Astrocyte (in vitro differentiated cells and primary cell): ENCODE measurements around the gene CPE. TPM values are rescaled to one million over a fixed set of nuclear protein-coding genes. Genes with fewer than 3 reads are reported as not detected.
A peak's percentile ranks its signal among the peaks of the same experiment; 100 is the strongest.

Experiments used
- DNase-seq: peaks from one replicate; pipeline ENCODE4 v3.0.0-alpha.2; 2010; ENCODE audit warnings: low read depth
- FAIRE-seq: peaks from 2 replicates; lab custom pipeline; 2011; peaks lifted over from hg19 to GRCh38; lab: Jason Lieb, UNC
- H2AFZ ChIP-seq: 2 replicates; pipeline ENCODE4 v1.6.0; 2012; ENCODE audit warnings: low read depth, low read length, inconsistent platforms
- H3K27ac ChIP-seq: 2 replicates; pipeline ENCODE4 v1.5.1; 2011; ENCODE audit warnings: low read depth, low read length, inconsistent platforms
- H3K27me3 ChIP-seq: 2 replicates; pipeline ENCODE4 v1.6.0; 2011; ENCODE audit warnings: low read length, inconsistent platforms; ENCODE audit not compliant: insufficient read depth
- H3K36me3 ChIP-seq: 2 replicates; pipeline ENCODE4 v1.5.1; 2011; ENCODE audit warnings: low read length, inconsistent platforms; ENCODE audit not compliant: insufficient read depth
- H3K4me1 ChIP-seq: 2 replicates; pipeline ENCODE4 v1.5.1; 2011; ENCODE audit warnings: low read length, inconsistent platforms; ENCODE audit not compliant: insufficient read depth
- H3K4me2 ChIP-seq: 2 replicates; pipeline ENCODE4 v1.6.0; 2012; ENCODE audit warnings: low read length, inconsistent platforms
- H3K4me3 ChIP-seq: 2 replicates; pipeline ENCODE4 v1.5.1; 2011; ENCODE audit warnings: low read depth, mild to moderate bottlenecking, low read length, inconsistent platforms; ENCODE audit not compliant: insufficient read depth
- H3K79me2 ChIP-seq: 2 replicates; pipeline ENCODE4 v1.6.0; 2012; ENCODE audit warnings: mild to moderate bottlenecking, low read length, inconsistent platforms; ENCODE audit not compliant: insufficient read depth
- H3K9ac ChIP-seq: 2 replicates; pipeline ENCODE4 v1.6.0; 2012; ENCODE audit warnings: mild to moderate bottlenecking, low read length, inconsistent platforms
- H3K9me3 ChIP-seq: 2 replicates; pipeline ENCODE4 v1.5.1; 2012; ENCODE audit warnings: low read depth, mild to moderate bottlenecking, low read length, inconsistent platforms; ENCODE audit not compliant: insufficient read depth
- H4K20me1 ChIP-seq: 2 replicates; pipeline ENCODE4 v1.6.0; 2012; ENCODE audit warnings: low read length, inconsistent platforms; ENCODE audit not compliant: insufficient read depth
- H3K27ac Mint-ChIP-seq: one replicate; pipeline ENCODE4 v1.8.0; 2021; ENCODE audit warnings: mild to moderate bottlenecking, mixed read lengths; ENCODE audit not compliant: unreplicated experiment
- H3K27me3 Mint-ChIP-seq: one replicate; pipeline ENCODE4 v1.8.0; 2021; ENCODE audit warnings: low read depth, mixed read lengths; ENCODE audit not compliant: unreplicated experiment
- H3K36me3 Mint-ChIP-seq: one replicate; pipeline ENCODE4 v1.8.0; 2021; ENCODE audit warnings: low read depth, mixed read lengths; ENCODE audit not compliant: unreplicated experiment
- H3K4me1 Mint-ChIP-seq: one replicate; pipeline ENCODE4 v1.8.0; 2021; ENCODE audit warnings: low read depth, mixed read lengths; ENCODE audit not compliant: unreplicated experiment
- H3K4me3 Mint-ChIP-seq: one replicate; pipeline ENCODE4 v1.8.0; 2021; ENCODE audit warnings: mild to moderate bottlenecking, moderate library complexity, mixed read lengths; ENCODE audit not compliant: unreplicated experiment
- H3K9me3 Mint-ChIP-seq: one replicate; pipeline ENCODE4 v1.8.0; 2021; ENCODE audit warnings: mild to moderate bottlenecking, mixed read lengths; ENCODE audit not compliant: unreplicated experiment
- EZH2 ChIP-seq: IDR thresholded peaks from 2 replicates; pipeline ENCODE4 v1.6.1; 2012; ENCODE audit warnings: mild to moderate bottlenecking, low read length, inconsistent platforms; ENCODE audit not compliant: insufficient read depth
- total RNA-seq: library from RNA; stranded (reverse); gene quantifications from 2 replicates; pipeline ENCODE4 v1.2.1, GENCODE V29; 2021
- TF ChIP-seq, protein P1 (sequence below): IDR thresholded peaks from 2 replicates; pipeline ENCODE4 v1.5.1; 2011; ENCODE audit warnings: low read depth, mild to moderate bottlenecking, inconsistent platforms, low read length, moderate library complexity; ENCODE audit not compliant: insufficient read depth

CPE gene
- total RNA-seq, 1 donor from 2014 or later, result 380 TPM

DNA sequence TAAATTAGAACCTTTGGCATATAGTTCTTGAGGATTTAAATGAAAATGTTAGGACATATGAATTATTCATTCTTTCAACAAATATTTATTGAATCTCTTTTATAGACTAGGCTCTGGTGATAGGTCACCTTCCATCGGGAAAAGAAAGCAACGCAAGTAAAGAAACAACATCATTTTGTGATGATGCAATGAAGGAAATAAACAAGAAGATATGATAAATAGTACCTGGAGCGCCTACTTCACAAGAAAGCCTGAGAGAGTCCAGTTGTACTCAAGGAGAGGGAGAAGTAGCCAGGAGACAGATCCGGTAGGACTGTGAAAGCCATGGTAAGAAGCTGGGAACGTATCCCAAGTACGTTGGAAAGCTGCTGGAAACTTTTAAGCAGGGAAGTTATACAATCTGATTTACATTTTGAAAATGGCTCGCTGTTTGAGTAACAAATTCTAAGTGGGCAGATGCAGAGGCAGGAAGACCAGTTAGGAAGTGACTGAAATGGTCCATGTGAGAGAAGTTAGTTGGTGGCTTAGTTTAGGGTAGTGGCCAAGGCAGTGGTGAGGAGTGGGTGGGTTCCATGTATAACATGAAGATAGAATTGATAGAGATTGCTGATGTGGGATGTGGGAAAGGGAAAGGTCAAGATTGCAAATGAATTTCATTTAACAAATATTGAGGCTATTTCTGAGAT, 17.7 kb upstream of the CPE start:
- no peak overlapping the region for H3K4me3 ChIP-seq
- Mint-ChIP-seq H3K27ac (peak overlapping the region; percentile 63), H3K4me3 (no peak overlapping the region), H3K4me1 (peaks cover 27% of the 10 kb centered on the region), H3K9me3 (no peaks in the 10 kb centered on the region), H3K36me3 (no peaks in the 10 kb centered on the region), H3K27me3 (no peaks in the 10 kb centered on the region)
- H3K9ac ChIP-seq, result no peak overlapping the region
- no peak overlapping the region for H3K27ac ChIP-seq
- H3K9me3 ChIP-seq, result no peaks in the 10 kb centered on the region
- FAIRE-seq (no peak), DNase-seq (no peak)
- H3K4me1 ChIP-seq, result no peaks in the 10 kb centered on the region
- H3K79me2 ChIP-seq, result no peaks in the 10 kb centered on the region
- no peak overlapping the region for H2AFZ ChIP-seq
- no peaks in the 10 kb centered on the region for H3K36me3 ChIP-seq
- no peaks in the 10 kb centered on the region for H3K27me3 ChIP-seq
- H3K4me2 ChIP-seq, result no peak overlapping the region
- no peaks in the 10 kb centered on the region for H4K20me1 ChIP-seq
- no peak for TF ChIP-seq EZH2
- TF ChIP-seq, protein P1, sequence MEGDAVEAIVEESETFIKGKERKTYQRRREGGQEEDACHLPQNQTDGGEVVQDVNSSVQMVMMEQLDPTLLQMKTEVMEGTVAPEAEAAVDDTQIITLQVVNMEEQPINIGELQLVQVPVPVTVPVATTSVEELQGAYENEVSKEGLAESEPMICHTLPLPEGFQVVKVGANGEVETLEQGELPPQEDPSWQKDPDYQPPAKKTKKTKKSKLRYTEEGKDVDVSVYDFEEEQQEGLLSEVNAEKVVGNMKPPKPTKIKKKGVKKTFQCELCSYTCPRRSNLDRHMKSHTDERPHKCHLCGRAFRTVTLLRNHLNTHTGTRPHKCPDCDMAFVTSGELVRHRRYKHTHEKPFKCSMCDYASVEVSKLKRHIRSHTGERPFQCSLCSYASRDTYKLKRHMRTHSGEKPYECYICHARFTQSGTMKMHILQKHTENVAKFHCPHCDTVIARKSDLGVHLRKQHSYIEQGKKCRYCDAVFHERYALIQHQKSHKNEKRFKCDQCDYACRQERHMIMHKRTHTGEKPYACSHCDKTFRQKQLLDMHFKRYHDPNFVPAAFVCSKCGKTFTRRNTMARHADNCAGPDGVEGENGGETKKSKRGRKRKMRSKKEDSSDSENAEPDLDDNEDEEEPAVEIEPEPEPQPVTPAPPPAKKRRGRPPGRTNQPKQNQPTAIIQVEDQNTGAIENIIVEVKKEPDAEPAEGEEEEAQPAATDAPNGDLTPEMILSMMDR, result no peak

- no peaks in the 10 kb centered on the region for H3K36me3 Mint-ChIP-seq
- H3K4me3 ChIP-seq, result no peak overlapping the region
- H3K27ac ChIP-seq, result no peak overlapping the region
- H2AFZ ChIP-seq, result no peak overlapping the region
- H3K4me1 ChIP-seq, result no peaks in the 10 kb centered on the region
- H3K4me1 Mint-ChIP-seq, result peaks cover 27% of the 10 kb centered on the region
- H3K27me3 Mint-ChIP-seq, result no peaks in the 10 kb centered on the region
- no peak overlapping the region for H3K4me2 ChIP-seq
- DNase-seq (no peak), FAIRE-seq (no peak)
- H3K79me2 ChIP-seq, result no peaks in the 10 kb centered on the region
- H3K36me3 ChIP-seq, result no peaks in the 10 kb centered on the region
- no peak overlapping the region for H3K9ac ChIP-seq
- H3K27me3 ChIP-seq, result no peaks in the 10 kb centered on the region
- no peak overlapping the region for H3K4me3 Mint-ChIP-seq
- no peaks in the 10 kb centered on the region for H4K20me1 ChIP-seq
- no peaks in the 10 kb centered on the region for H3K9me3 ChIP-seq
- TF ChIP-seq, protein P1, result no peak
- TF ChIP-seq EZH2, result no peak
- no peak overlapping the region for H3K27ac Mint-ChIP-seq
- no peaks in the 10 kb centered on the region for H3K9me3 Mint-ChIP-seq
Measured at GRCh38 chr4:165361810-165362209, 17.0 kb upstream of the CPE start.

GRCh38 chr4:165364452-165365080, 14.2 kb upstream of the CPE start:
- Histone ChIP-seq H2AFZ (no peak overlapping the region), H3K27ac (no peak overlapping the region), H3K4me2 (no peak overlapping the region), H3K36me3 (no peaks in the 10 kb centered on the region), H3K9ac (no peak overlapping the region), H4K20me1 (no peaks in the 10 kb centered on the region), H3K9me3 (no peaks in the 10 kb centered on the region), H3K27me3 (no peaks in the 10 kb centered on the region), H3K4me3 (no peak overlapping the region), H3K79me2 (no peaks in the 10 kb centered on the region), H3K4me1 (no peaks in the 10 kb centered on the region)
- H3K4me3 Mint-ChIP-seq, result no peak overlapping the region
- H3K27ac Mint-ChIP-seq, result no peak overlapping the region
- no peaks in the 10 kb centered on the region for H3K9me3 Mint-ChIP-seq
- H3K36me3 Mint-ChIP-seq, result no peaks in the 10 kb centered on the region
- DNase-seq (peak; percentile 22), FAIRE-seq (no peak)
- no peaks in the 10 kb centered on the region for H3K27me3 Mint-ChIP-seq
- peaks cover 25% of the 10 kb centered on the region for H3K4me1 Mint-ChIP-seq
- TF ChIP-seq, protein P1, result no peak
- TF ChIP-seq EZH2, result no peak
